ENCODE results near the gene CKS2. TPM values are rescaled to one million over a fixed set of nuclear protein-coding genes. Genes with fewer than 3 reads are reported as not detected.

The CKS2 gene
- total RNA-seq, 3 donors from 2014 or later (not counting 1 experiment from before 2014, with no cell fraction given) = 11.4 to 18.3 (median 16.4) TPM

DNA sequence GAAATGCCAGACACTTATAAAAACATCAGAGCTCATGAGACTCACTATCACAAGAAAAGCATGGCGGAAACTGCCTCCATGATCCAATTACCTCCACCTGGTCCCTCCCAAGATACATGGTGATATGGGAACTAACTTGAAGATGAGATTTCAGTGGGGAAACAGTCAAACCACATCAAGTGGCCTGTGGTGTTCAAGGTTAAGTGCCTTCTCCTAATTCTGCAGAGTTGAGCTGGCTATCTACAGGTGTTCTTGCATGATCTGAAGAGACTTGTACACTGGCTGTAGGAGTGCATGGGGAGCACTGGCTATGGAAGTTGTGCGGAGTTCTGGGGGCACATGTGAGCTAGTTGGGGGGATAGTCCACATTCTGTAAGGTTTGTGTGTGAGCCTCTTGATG, 34.0 kb upstream of the CKS2 start:
- Histone ChIP-seq H3K27me3 (ENCODE audit: control insufficient read depth, insufficient read depth, low read length) (no peaks in the 10 kb centered on the region), H3K9me3 (ENCODE audit: control insufficient read depth, insufficient read depth, low read length) (peaks cover 15% of the 10 kb centered on the region), H3K4me1 (ENCODE audit: control insufficient read depth, insufficient read depth, low read length) (peaks cover 7% of the 10 kb centered on the region), H3K27ac (ENCODE audit: low read length) (no peak overlapping the region), H3K4me3 (ENCODE audit: low read length) (no peak overlapping the region), H3K36me3 (ENCODE audit: control insufficient read depth, insufficient read depth, low read length) (no peaks in the 10 kb centered on the region)
- intact Hi-C loops (cut with micrococcal nuclease) = no loop called here
- Mint-ChIP-seq H3K27me3 (ENCODE audit: low read depth in 2 of 2) (peaks cover 9 to 20% of the 10 kb centered on the region in 2 donors), H3K36me3 (peaks cover 25% of the 10 kb centered on the region), H3K4me3 (no peak overlapping the region), H3K27ac (no peak overlapping the region), H3K4me1 (peaks cover 0 to 12% of the 10 kb centered on the region in 2 donors), H3K9me3 (peaks cover 10 to 14% of the 10 kb centered on the region in 2 donors)
- DNase-seq (peak in 1 of 2 donors; percentile 10), ATAC-seq (no peak)
- WGBS (ENCODE audit: insufficient coverage) = 88% methylated on average over 1 of the region's 2 CpGs
- TF ChIP-seq, protein P1, sequence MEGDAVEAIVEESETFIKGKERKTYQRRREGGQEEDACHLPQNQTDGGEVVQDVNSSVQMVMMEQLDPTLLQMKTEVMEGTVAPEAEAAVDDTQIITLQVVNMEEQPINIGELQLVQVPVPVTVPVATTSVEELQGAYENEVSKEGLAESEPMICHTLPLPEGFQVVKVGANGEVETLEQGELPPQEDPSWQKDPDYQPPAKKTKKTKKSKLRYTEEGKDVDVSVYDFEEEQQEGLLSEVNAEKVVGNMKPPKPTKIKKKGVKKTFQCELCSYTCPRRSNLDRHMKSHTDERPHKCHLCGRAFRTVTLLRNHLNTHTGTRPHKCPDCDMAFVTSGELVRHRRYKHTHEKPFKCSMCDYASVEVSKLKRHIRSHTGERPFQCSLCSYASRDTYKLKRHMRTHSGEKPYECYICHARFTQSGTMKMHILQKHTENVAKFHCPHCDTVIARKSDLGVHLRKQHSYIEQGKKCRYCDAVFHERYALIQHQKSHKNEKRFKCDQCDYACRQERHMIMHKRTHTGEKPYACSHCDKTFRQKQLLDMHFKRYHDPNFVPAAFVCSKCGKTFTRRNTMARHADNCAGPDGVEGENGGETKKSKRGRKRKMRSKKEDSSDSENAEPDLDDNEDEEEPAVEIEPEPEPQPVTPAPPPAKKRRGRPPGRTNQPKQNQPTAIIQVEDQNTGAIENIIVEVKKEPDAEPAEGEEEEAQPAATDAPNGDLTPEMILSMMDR (IDR thresholded peaks at IDR 0.05) = no peak

DNA sequence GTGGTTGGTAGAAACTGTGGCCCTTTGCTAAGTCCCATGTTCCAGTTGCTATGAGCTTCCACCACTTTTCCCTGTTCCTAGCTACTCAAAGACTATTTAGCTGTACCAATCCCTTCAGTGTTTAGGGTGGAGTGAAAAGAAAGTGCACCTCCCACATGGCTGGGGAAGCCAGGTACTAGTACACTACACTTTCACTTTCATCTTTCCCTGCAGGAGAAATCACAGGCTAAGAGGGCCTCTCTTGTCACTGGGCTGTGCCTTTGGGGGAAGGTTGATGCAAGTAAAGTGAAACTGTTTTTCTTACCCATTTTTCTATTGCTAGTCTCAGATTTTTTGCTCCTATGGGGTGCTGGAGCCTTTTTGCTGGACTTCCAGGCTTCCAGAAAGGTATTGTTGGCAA, 33.5 kb upstream of the CKS2 start:
- Mint-ChIP-seq H3K9me3 (peaks cover 10 to 14% of the 10 kb centered on the region in 2 donors), H3K36me3 (peaks cover 24% of the 10 kb centered on the region), H3K4me3 (no peak overlapping the region), H3K27me3 (ENCODE audit: low read depth in 2 of 2) (peaks cover 9 to 18% of the 10 kb centered on the region in 2 donors), H3K4me1 (peaks cover 0 to 12% of the 10 kb centered on the region in 2 donors), H3K27ac (no peak overlapping the region)
- TF ChIP-seq, protein P1 (IDR thresholded peaks at IDR 0.05) = no peak
- Histone ChIP-seq H3K27ac (ENCODE audit: low read length) (no peak overlapping the region), H3K9me3 (ENCODE audit: control insufficient read depth, insufficient read depth, low read length) (peaks cover 12% of the 10 kb centered on the region), H3K4me1 (ENCODE audit: control insufficient read depth, insufficient read depth, low read length) (peaks cover 9% of the 10 kb centered on the region), H3K4me3 (ENCODE audit: low read length) (no peak overlapping the region), H3K36me3 (ENCODE audit: control insufficient read depth, insufficient read depth, low read length) (no peaks in the 10 kb centered on the region), H3K27me3 (ENCODE audit: control insufficient read depth, insufficient read depth, low read length) (no peaks in the 10 kb centered on the region)
- ATAC-seq (no peak), DNase-seq (peak in 1 of 2 donors; percentile 26)
- intact Hi-C loops (cut with micrococcal nuclease) = no loop called here

GRCh38 chr9:89278551-89278950, 32.4 kb upstream of the CKS2 start:
- H3K27ac Mint-ChIP-seq = no peak overlapping the region
- TF ChIP-seq, protein P1 (IDR thresholded peaks at IDR 0.05) = no peak

More at GRCh38 chr9:89278551-89278950, 32.4 kb upstream of the CKS2 start:
- Histone ChIP-seq H3K9me3 (ENCODE audit: control insufficient read depth, insufficient read depth, low read length) (peaks cover 12% of the 10 kb centered on the region), H3K4me3 (ENCODE audit: low read length) (no peak overlapping the region), H3K27ac (ENCODE audit: low read length) (no peak overlapping the region), H3K4me1 (ENCODE audit: control insufficient read depth, insufficient read depth, low read length) (peaks cover 9% of the 10 kb centered on the region), H3K36me3 (ENCODE audit: control insufficient read depth, insufficient read depth, low read length) (no peaks in the 10 kb centered on the region), H3K27me3 (ENCODE audit: control insufficient read depth, insufficient read depth, low read length) (no peaks in the 10 kb centered on the region)
- WGBS (ENCODE audit: insufficient coverage) = 92% methylated on average over 2 of the region's 2 CpGs
- peaks cover 4 to 6% of the 10 kb centered on the region in 2 donors for H3K9me3 Mint-ChIP-seq
- H3K27me3 Mint-ChIP-seq (ENCODE audit: low read depth in 2 of 2) = peaks cover 3 to 7% of the 10 kb centered on the region in 2 donors
- peaks cover 0 to 12% of the 10 kb centered on the region in 2 donors for H3K4me1 Mint-ChIP-seq
- H3K36me3 Mint-ChIP-seq = peaks cover 13% of the 10 kb centered on the region
- ATAC-seq (no peak), DNase-seq (no peak)
- no peak overlapping the region for H3K4me3 Mint-ChIP-seq
- intact Hi-C loops (cut with micrococcal nuclease) = loop anchor here (2.0 kb wide), 1 partner anchor 686 kb away; no protein-coding TSS in a partner anchor
